ENCODE data around the gene COL1A1.
A peak's percentile ranks its signal among the peaks of the same experiment; 100 is the strongest.

Gene COL1A1

GRCh38 chr17:50201276-50201854, at the start of gene COL1A1:
COL1A1 (minus strand) TSS chr17:50201631; CDS start chr17:50201513, 118 bp downstream.
- DNase-seq, result no peak

- DNase-seq, result no peak
Observed at GRCh38 chr17:50248255-50248654, 46.8 kb upstream of the COL1A1 start.

GRCh38 chr17:50244771-50245170, 43.3 kb upstream of the COL1A1 start:
- no peak for DNase-seq

GRCh38 chr17:50241431-50241830, 40.0 kb upstream of the COL1A1 start:
- DNase-seq, result no peak

- no peak for DNase-seq
Observed at GRCh38 chr17:50240851-50241250, 39.4 kb upstream of the COL1A1 start.

- no peak for DNase-seq
Observed at GRCh38 chr17:50239937-50240336, 38.5 kb upstream of the COL1A1 start.

DNA sequence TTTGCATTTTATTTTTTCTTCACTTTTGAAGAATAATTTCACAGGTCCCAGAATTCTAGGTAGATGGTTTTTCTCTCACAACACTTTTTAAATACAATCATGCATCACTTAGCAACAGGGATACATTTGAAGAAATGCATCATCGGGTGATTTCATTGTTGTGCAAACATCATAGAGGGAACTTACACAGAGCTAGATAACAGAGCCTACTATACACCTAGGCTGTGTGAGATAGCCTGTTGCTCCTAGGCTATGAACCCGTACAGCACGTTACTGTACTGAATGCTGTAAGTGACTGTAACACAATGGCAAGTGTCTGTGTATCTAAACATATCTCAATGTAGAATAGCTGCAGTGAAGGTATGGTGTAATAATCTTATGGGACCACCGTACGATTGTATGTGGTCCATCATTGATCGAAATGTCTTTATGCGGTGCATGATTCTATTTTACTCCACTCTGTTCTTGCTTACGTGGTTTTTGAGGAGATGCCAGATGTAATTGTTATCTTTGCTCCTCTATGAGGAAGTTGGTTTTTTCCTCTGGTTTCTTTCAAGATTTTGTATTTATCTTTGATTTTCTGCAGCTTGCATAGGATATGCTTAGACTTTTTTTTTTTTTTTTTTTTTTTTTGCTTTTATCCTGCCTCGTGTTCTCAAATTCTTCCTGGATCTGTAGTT, 37.3 kb upstream of the COL1A1 start:
- DNase-seq, result no peak

DNA sequence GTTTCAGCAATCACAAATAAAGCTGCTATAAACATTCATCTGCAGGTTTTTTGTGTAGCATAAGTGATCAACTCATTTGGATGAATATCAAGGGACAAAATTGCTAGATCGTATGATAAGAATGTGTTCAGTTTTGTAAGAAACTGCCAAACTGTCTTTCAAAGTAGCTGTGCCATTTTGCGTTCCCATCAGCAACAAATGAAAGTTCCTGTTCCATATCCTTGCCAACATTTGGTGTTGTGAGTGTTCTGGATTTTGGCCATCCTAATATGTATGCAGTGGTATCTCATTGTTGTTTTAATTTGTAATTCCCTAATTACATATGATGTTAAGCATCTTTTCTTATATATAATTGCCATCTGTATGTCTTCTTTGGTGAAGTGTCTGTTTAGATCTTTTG, 36.5 kb upstream of the COL1A1 start:
- DNase-seq, result no peak

DNA sequence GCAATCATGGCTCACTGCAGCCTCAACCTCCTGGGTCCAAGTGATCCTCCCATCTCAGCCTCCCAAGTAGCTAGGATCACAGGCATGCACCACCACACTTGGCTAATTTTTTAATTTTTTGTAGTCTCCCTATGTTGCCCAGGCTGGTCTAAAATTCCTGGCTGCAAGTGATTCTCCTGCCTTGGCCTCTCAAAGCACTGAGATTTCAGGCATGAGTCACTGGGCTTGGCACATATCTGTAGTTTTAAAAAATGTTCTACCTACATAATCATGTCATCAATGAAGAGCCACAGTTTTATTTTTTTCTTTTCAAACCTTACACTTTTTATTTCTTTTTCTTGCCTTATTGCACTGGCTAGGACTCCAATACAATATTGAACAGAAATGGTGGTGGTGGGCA, 33.1 kb upstream of the COL1A1 start:
- no peak for DNase-seq

DNA sequence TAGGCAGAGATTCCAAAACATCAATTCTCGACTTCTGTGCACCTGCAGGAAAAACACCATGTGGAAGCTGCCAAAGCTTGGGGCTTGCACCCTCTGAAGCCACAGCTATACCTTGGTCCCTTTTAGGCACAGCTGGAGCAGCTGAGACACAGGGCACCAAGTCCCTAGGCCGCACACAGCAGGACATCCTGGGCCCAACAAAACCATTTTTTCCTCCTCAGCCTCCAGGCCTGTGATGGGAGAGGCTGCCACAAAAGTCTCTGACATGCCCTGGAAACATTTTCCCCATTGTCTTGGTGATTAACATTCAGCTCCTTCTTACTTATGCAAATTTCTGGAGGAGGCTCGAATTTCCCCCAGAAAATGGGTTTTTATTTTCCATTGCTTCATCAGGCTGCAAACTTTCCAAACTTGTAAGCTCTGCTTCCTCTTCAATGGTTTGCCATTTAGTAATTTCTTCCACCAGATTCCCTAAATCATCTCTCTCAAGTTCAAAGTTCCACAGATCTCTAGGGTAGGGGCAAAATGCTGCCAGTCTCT, 24.3 kb upstream of the COL1A1 start:
- no peak for DNase-seq

DNA sequence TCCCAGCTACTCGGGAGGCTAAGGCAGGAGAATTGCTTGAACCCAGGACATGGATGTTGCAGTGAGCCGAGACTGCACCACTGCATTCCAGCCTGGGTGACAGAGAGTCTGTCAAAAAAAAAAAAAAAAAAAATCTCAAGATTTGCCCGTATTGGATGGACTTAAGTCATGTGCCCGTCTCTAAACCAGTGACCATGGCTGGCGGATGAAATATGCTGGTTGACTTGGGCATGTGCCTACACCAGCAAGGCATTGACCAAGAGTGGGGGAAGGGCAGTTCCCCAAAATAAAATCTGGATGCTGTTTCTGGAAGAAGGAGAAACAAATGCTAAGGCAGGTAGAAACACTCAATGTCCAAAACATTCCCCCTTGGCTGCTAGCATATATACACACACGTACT, 21.5 kb upstream of the COL1A1 start:
- DNase-seq, result no peak

GRCh38 chr17:50221864-50222545, 20.6 kb upstream of the COL1A1 start:
- no peak for DNase-seq

GRCh38 chr17:50221266-50221863, 19.9 kb upstream of the COL1A1 start:
- peak; percentile 7 for DNase-seq

GRCh38 chr17:50220811-50221210, 19.4 kb upstream of the COL1A1 start:
- DNase-seq, result no peak

GRCh38 chr17:50219939-50220465, 18.6 kb upstream of the COL1A1 start:
- DNase-seq, result no peak

- DNase-seq, result no peak
Observed at GRCh38 chr17:50219342-50219741, 17.9 kb upstream of the COL1A1 start.

- DNase-seq, result no peak
Observed at GRCh38 chr17:50218771-50219315, 17.4 kb upstream of the COL1A1 start.

GRCh38 chr17:50218071-50218759, 16.8 kb upstream of the COL1A1 start:
- no peak for DNase-seq

GRCh38 chr17:50217591-50217990, 16.2 kb upstream of the COL1A1 start:
- no peak for DNase-seq

DNA sequence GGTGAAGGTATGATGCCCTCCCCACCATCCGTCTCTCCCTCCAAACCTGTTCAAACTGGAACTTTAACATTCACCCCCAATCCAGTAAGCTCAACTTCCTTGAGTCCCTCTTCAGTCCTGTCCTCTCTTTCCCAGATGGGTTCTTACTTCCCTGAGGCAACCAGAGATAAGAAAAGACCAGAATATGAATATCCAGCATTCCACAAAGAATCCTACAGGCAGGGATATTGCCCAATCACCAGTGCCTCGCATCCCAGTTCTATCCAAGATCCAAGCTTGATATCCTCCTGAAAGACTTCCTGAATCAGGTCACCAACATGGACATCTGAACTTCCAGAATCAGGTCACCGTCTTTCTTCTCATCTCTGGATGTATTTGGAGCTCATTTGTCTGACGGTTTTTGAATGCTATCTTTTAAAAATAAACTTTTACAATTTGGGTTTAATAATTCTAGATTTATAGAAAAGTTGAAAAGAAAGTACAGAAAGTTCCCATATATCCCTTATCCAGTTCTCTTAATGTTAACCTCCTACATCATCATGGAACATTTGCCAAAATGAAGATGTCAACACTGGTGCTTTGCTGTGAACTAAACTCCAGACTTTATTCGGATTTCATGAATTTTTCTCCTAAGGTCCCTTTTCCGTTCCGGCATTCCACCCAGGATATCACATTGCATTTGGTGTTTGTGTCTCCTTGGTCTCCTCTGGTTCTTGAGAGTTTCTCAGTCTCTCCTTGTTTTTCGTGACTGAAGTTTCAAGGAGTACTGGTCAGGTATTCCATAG, 13.7 kb upstream of the COL1A1 start:
- no peak for DNase-seq

Data from GDM1 (cell line).